ENCODE results near the gene SMG6. TPM values are rescaled to one million over a fixed set of nuclear protein-coding genes. Genes with fewer than 3 reads are reported as not detected.

Gene SMG6
- total RNA-seq, 2 donors from 2014 or later, result 33.2 to 82.9 TPM

DNA sequence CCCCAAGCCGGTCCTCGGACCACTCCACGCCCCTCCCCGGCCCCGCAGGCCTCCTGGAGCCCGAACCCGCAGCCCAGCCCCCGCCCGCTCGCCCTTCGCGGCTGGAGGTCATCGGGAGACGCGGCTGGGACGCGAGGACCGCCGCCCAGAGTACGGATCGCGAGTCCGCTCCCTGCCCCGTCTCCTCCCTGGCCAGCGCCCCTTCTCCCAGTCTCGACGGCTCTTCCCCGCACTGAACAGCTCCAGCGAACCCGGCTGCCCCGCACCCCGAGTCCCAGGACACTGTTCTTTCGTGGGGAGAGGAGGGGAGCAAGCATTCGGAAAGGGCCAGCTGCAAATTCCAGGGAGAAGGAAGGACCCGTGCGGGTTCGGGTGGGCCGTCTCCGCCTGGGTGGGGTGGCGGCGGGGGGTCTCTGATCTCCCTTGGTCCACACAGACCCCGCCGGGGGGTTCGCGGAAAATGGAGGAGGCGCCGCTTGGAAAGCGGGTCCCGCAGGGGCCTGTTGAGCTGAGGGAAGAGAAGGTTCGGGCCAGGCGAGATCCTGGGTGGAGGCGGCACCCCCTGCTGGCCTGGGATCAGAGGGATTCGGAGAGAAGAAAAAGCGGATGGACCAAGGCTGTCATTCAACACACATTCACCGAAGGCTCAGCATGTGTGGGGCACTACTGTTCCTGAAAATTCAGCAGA is 277.8 kb downstream of the SMG6 start:
- DNase-seq (ENCODE audit: low spot score) (no peak), ATAC-seq (ENCODE audit: insufficient number of reproducible peaks, low FRiP score, low read depth) (no peak)
- peaks cover 4 to 48% of the 10 kb centered on the region in 2 donors for H3K4me1 ChIP-seq (ENCODE audit: control insufficient read depth in 1 of 2, low read depth in 2 of 2)
- H3K27me3 ChIP-seq (replicated peaks; ENCODE audit: insufficient read depth), result no peaks in the 10 kb centered on the region
- peak overlapping the region; percentile 77 for H3K4me3 ChIP-seq
- H3K9me3 ChIP-seq, result no peaks in the 10 kb centered on the region
- TF ChIP-seq CTCF (IDR thresholded peaks at IDR 0.05), result peak; percentile 60
- H3K36me3 ChIP-seq, result no peaks in the 10 kb centered on the region
- no peak overlapping the region for H3K27ac ChIP-seq

DNA sequence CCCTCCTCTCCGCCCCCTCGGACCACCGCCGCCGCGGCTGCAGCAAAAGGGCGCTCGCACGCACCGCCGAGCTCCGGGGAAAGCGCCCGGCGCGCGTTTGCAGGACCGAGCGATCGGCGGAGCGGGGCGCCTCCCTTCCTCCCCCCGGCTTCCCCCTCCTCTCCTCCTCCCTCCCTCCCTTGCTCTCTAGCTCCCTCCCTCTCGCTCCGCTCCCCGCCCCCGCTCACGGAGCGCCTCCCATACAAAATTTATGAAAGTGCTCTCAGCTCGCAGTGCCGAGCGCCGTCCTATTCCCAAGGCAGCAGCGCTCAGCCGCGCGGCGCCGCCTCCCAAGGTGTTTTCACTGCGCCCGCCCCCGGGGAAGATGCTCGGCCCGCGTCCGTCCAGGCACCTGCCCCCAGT is 278.4 kb downstream of the SMG6 start, which contains the start of gene RTN4RL1:
Gene RTN4RL1 (minus strand): TSS at position 115 of the 402 bp plus-strand sequence. CDS start 469 bp downstream, outside the sequence.
- Histone ChIP-seq H3K36me3 (no peaks in the 10 kb centered on the region), H3K27ac (no peak within 1 kb of the TSS), H3K4me1 (ENCODE audit: control insufficient read depth in 1 of 2, low read depth in 2 of 2) (peaks cover 3 to 46% of the 10 kb centered on the region in 2 donors), H3K9me3 (no peaks in the 10 kb centered on the region), H3K4me3 (peak within 1 kb of the TSS; percentile 77), H3K27me3 (replicated peaks; ENCODE audit: insufficient read depth) (no peaks in the 10 kb centered on the region)
- no peak for TF ChIP-seq CTCF (IDR thresholded peaks at IDR 0.05)
- ATAC-seq (ENCODE audit: insufficient number of reproducible peaks, low FRiP score, low read depth) (no peak), DNase-seq (ENCODE audit: low spot score) (no peak)

DNA sequence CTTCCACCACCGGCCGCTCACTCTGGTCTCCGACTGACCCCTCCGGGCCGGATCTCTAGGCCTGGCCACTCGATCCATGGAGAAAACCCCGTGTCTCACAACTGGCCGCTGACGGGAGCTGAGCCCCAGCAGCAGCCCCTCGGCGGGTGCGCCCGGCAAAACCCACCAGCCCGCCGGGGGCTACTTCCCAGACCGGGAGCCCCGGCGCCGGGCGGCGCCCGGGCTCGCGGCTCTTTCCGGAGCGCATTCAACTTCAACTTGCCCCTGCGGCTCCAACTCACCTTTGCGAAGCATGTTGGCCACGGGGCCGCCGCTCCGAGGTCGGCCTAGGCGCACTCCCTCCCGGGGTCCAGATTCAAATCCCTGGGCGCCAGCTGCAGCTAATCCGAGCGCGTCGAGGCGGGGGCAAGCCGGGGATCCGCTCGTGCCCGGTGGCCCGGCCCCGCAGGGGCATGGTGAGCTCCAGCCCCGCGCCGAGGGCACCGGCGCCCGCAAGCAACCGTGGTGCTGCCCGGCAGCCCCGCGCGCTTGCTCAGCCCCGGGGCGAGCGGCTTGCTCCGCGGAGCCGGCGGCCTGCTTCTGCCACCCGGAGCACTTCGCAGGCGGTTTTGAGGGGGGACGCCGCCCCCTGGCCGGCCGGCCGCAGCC is 278.9 kb downstream of the SMG6 start:
- no peak for ATAC-seq (ENCODE audit: insufficient number of reproducible peaks, low FRiP score, low read depth)
- no peaks in the 10 kb centered on the region for H3K9me3 ChIP-seq
- H3K27ac ChIP-seq, result no peak overlapping the region
- H3K4me1 ChIP-seq (ENCODE audit: control insufficient read depth in 1 of 2, low read depth in 2 of 2), result peaks cover 3 to 45% of the 10 kb centered on the region in 2 donors
- no peaks in the 10 kb centered on the region for H3K27me3 ChIP-seq (replicated peaks; ENCODE audit: insufficient read depth)
- peak; percentile 0 for TF ChIP-seq CTCF (IDR thresholded peaks at IDR 0.05)
- no peaks in the 10 kb centered on the region for H3K36me3 ChIP-seq
- peak overlapping the region; percentile 77 for H3K4me3 ChIP-seq
- no peak for DNase-seq (ENCODE audit: low spot score)

DNA sequence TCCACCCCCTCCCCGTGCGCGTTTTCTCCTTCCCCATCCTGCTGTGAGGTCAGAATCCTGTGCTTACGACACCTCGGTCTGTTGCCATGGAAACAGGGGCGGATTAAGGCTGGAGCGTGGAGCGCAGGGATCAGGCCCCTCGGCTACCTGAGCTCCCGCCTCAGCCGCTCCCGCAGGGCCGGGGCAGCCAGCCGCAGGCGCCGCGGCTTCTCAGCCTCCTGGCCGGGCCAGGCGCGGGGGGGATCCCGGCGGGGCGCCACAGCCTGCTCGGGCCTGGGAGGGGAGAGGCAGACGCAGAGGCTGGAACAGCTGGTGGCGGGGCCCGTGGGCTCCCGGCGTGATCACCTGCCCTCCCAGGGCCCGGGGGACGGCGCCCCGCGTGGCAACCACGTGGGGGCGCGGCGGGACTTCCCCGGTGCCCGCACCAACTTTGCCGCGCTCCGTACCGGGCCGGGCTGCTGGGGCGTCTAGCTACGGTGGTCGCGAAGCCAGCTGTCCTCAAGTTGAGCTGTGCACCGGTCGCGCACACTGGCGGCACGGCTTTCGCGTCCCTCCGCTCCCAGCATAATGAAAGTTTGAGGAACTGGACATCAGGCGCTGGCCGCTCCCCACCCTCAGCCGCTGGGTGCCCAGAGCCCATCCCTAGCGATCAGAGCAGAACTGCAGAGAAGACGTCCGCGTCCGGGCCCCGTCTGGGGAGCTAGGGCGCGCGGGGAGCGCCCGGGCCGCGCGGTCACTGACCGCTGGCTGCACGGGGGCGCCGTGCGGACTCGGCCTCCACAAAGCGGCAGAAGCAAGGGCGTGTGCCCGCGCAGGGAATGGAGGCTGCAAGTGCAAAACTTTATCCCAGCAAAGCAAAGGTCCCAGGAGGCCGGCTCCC is 279.7 kb downstream of the SMG6 start:
- Histone ChIP-seq H3K27me3 (replicated peaks; ENCODE audit: insufficient read depth) (no peaks in the 10 kb centered on the region), H3K4me1 (ENCODE audit: control insufficient read depth in 1 of 2, low read depth in 2 of 2) (peaks cover 3 to 42% of the 10 kb centered on the region in 2 donors), H3K4me3 (peak overlapping the region; percentile 77), H3K27ac (no peak overlapping the region), H3K36me3 (no peaks in the 10 kb centered on the region), H3K9me3 (no peaks in the 10 kb centered on the region)
- DNase-seq (ENCODE audit: low spot score) (no peak), ATAC-seq (ENCODE audit: insufficient number of reproducible peaks, low FRiP score, low read depth) (no peak)
- TF ChIP-seq CTCF (IDR thresholded peaks at IDR 0.05), result peak; percentile 29

DNA sequence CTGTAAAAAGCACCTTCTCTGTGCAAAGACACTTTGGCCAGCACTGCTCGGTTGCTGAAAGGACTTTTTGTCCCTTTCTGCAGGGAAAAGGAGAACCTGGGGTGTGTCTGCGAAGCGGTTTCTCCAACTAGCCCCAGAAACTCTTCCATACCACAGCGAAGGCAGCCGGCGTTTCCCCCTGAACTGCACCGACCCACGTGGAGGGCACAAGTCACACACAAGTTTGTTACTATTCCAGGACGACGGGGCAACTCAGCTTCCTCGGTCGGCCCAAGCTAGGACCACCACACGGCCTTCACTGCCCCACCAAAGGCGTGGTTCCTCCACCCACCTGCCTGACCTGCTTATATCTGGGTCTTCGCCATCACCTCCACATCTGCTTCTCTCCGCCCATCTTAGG is 280.3 kb downstream of the SMG6 start:
- no peak for DNase-seq (ENCODE audit: low spot score)
- no peak for ATAC-seq (ENCODE audit: insufficient number of reproducible peaks, low FRiP score, low read depth)
- H3K9me3 ChIP-seq, result no peaks in the 10 kb centered on the region
- no peaks in the 10 kb centered on the region for H3K36me3 ChIP-seq
- TF ChIP-seq CTCF (IDR thresholded peaks at IDR 0.05), result no peak
- H3K4me1 ChIP-seq (ENCODE audit: control insufficient read depth in 1 of 2, low read depth in 2 of 2), result peaks cover 3 to 40% of the 10 kb centered on the region in 2 donors
- H3K27me3 ChIP-seq (replicated peaks; ENCODE audit: insufficient read depth), result no peaks in the 10 kb centered on the region
- H3K4me3 ChIP-seq, result no peak overlapping the region
- H3K27ac ChIP-seq, result no peak overlapping the region

Measured in thoracic aorta (tissue), 2 donors.